Choroid plexus epithelial cell (primary cell): ENCODE measurements around the gene CEP72.

Experiments used
- DNase-seq: peaks from one replicate; pipeline ENCODE4 v3.0.0-alpha.2; 2010; ENCODE audit warnings: low read depth
- H3K4me3 ChIP-seq: 2 replicates; pipeline ENCODE4 v1.5.1; 2011; ENCODE audit warnings: low read depth, mild to moderate bottlenecking, control low read depth, low read length, moderate library complexity
- CTCF ChIP-seq: conservative IDR thresholded peaks from 2 replicates; pipeline ENCODE4 v1.5.1; 2011; ENCODE audit warnings: low read depth, mild to moderate bottlenecking, control low read depth, inconsistent platforms, low read length, moderate library complexity

Gene CEP72

GRCh38 chr5:658103-658502, 46.0 kb downstream of the CEP72 start:
- no peak for TF ChIP-seq CTCF
- DNase-seq, result peak; percentile 37
- no peak overlapping the region for H3K4me3 ChIP-seq

GRCh38 chr5:659496-660263, 47.5 kb downstream of the CEP72 start:
- no peak for DNase-seq
- no peak overlapping the region for H3K4me3 ChIP-seq
- no peak for TF ChIP-seq CTCF

- no peak for TF ChIP-seq CTCF
Observed at GRCh38 chr5:660491-661030, 48.4 kb downstream of the CEP72 start.

GRCh38 chr5:661891-662750, 50.0 kb downstream of the CEP72 start:
- DNase-seq, result no peak
- H3K4me3 ChIP-seq, result no peak overlapping the region
- no peak for TF ChIP-seq CTCF

More at GRCh38 chr5:660491-661030, 48.4 kb downstream of the CEP72 start:
- DNase-seq, result no peak
- H3K4me3 ChIP-seq, result no peak overlapping the region

GRCh38 chr5:662751-663435, 50.8 kb downstream of the CEP72 start:
- no peak for DNase-seq
- no peak for TF ChIP-seq CTCF
- no peak overlapping the region for H3K4me3 ChIP-seq

GRCh38 chr5:663436-664342, 51.5 kb downstream of the CEP72 start:
- no peak for DNase-seq
- no peak for TF ChIP-seq CTCF
- no peak overlapping the region for H3K4me3 ChIP-seq
